Astrocyte (in vitro differentiated cells and primary cell): ENCODE measurements around the gene ITGA1.

Experiments used
- CTCF ChIP-seq: IDR thresholded peaks from 2 replicates; pipeline ENCODE4 v1.5.1; 2011; ENCODE audit warnings: low read depth, mild to moderate bottlenecking, inconsistent platforms, low read length, moderate library complexity; ENCODE audit not compliant: insufficient read depth
- EZH2 ChIP-seq: IDR thresholded peaks from 2 replicates; pipeline ENCODE4 v1.6.1; 2012; ENCODE audit warnings: mild to moderate bottlenecking, low read length, inconsistent platforms; ENCODE audit not compliant: insufficient read depth

- TF ChIP-seq CTCF: no peak
- no peak for TF ChIP-seq EZH2
Measured at GRCh38 chr5:52746539-52746938, 41.2 kb upstream of the ITGA1 start.
